Measurements from ENCODE around the gene CAB39L. TPM values are rescaled to one million over a fixed set of nuclear protein-coding genes. Genes with fewer than 3 reads are reported as not detected.

The CAB39L gene
- polyA plus RNA-seq, 1 of the 3 experiments (the other 2 are of a cell fraction) = 2.6 TPM

- TF ChIP-seq SIN3A (IDR thresholded peaks at IDR 0.05; ENCODE audit: borderline replicate concordance, low read depth, low read length) (no peak), RAD21 (IDR thresholded peaks at IDR 0.05; ENCODE audit: low read length) (no peak), MAX (IDR thresholded peaks at IDR 0.05; ENCODE audit: low read depth) (no peak), EP300 (IDR thresholded peaks at IDR 0.05; ENCODE audit: borderline replicate concordance in 1 of 2, low read depth in 1 of 2, low read length in 1 of 2) (no peak), MXI1 (IDR thresholded peaks at IDR 0.05; ENCODE audit: low read depth, low read length) (no peak)
Observed at GRCh38 chr13:49373716-49374115, 70.1 kb downstream of the CAB39L start (continued).

GRCh38 chr13:49371943-49372613 lies 71.8 kb downstream of the CAB39L start:
- no peak for DNase-seq
- CTCF ChIA-PET = interaction anchor here (0.7 to 1.3 kb wide), 2 partner anchors 71 to 85 kb away, joined by 3 to 4 read pairs; no protein-coding TSS in a partner anchor
- POLR2A ChIA-PET = no interaction called here
- Histone ChIP-seq H3K4me3 (ENCODE audit: low read depth in 2 of 2, low read length in 1 of 2) (no peak overlapping the region), H3K9me2 (no peaks in the 10 kb centered on the region), H4K20me1 (ENCODE audit: insufficient read depth) (no peaks in the 10 kb centered on the region), H3K4me1 (ENCODE audit: control insufficient read depth in 1 of 2, insufficient read depth in 2 of 2, low read depth in 1 of 2, low read length in 1 of 2) (peaks cover 0 to 24% of the 10 kb centered on the region in 2 experiments), H3K9me3 (no peaks in the 10 kb centered on the region), H3K36me3 (replicated peaks in 1 of 2; ENCODE audit: control insufficient read depth in 1 of 2, insufficient read depth in 2 of 2, low read length in 1 of 2) (no peaks in the 10 kb centered on the region), H3F3A (replicated peaks; ENCODE audit: insufficient read depth) (peaks cover 5% of the 10 kb centered on the region), H3K79me2 (ENCODE audit: insufficient read depth) (no peaks in the 10 kb centered on the region), H3K9ac (no peak overlapping the region), H2AFZ (ENCODE audit: low read depth) (no peak overlapping the region), H3K27ac (ENCODE audit: low read depth in 2 of 2, low read length in 1 of 2) (no peak overlapping the region), H3K4me2 (no peak overlapping the region), H3K27me3 (ENCODE audit: insufficient read depth) (no peaks in the 10 kb centered on the region)
- TF ChIP-seq YY1 (IDR thresholded peaks at IDR 0.05; ENCODE audit: low read depth) (no peak), RXRA (IDR thresholded peaks at IDR 0.05; ENCODE audit: borderline replicate concordance, low read depth) (no peak), TAF1 (IDR thresholded peaks at IDR 0.05; ENCODE audit: borderline replicate concordance, low read depth, low read length) (no peak), JUND (IDR thresholded peaks at IDR 0.05) (no peak), MXI1 (IDR thresholded peaks at IDR 0.05; ENCODE audit: low read depth, low read length) (no peak), RFX5 (IDR thresholded peaks at IDR 0.05; ENCODE audit: low read length) (no peak), RCOR1 (IDR thresholded peaks at IDR 0.05; ENCODE audit: low read length) (no peak), ZBTB33 (IDR thresholded peaks at IDR 0.05; ENCODE audit: borderline replicate concordance, low read depth) (no peak), FOXM1 (IDR thresholded peaks at IDR 0.05; ENCODE audit: low read depth) (no peak), REST (IDR thresholded peaks at IDR 0.05; ENCODE audit: low read depth, low read length) (no peak), PBX3 (IDR thresholded peaks at IDR 0.05) (no peak), MAX (IDR thresholded peaks at IDR 0.05; ENCODE audit: low read depth) (no peak), USF2 (IDR thresholded peaks at IDR 0.05; ENCODE audit: borderline replicate concordance, low read depth, low read length) (no peak)
- WGBS (ENCODE audit: low lambda C conversion rate) = 75% methylated on average over 4 of the region's 4 CpGs
